ENCODE measurements around the gene HOXC4.

DNA sequence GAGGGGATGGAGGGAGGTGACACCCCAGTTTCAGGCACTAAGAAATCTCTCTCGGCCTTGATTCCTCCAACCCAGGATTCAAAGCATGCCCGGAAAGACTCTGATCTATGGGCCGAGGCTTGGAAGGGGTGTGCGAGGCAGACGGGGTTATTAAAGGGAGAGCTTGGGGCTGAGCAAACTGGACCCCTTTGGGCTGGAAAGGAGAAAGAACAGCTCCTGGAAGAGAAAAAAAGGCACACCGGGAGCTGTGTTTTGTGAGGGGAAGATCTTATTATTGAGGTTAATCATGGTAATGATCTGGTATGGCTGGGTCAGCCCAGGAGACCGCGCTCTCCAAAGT lies 5.7 kb upstream of the HOXC4 start:
- TF ChIP-seq CTCF (IDR thresholded peaks at IDR 0.05) (no peak), POLR2A (IDR thresholded peaks at IDR 0.05; ENCODE audit: low read depth) (no peak), EP300 (IDR thresholded peaks at IDR 0.05) (no peak)
